Mucosa of descending colon (tissue), 3 donors: Measurements from ENCODE around the gene LSM5. TPM values are rescaled to one million over a fixed set of nuclear protein-coding genes. Genes with fewer than 3 reads are reported as not detected.
"Not testable (repeated sequence)": the region's sequence is repeated elsewhere in the genome, so short reads cannot be mapped to it uniquely, and the experiment has no call there.

Experiments used
- ATAC-seq: fragments of 200-7000 bp; cut with Tn5 transposase; one replicate; pipeline ENCODE4 v1.9.1; 2020; ENCODE audit warnings: mild to moderate bottlenecking, moderate library complexity
- DNase-seq, 3 donors: peaks; one replicate each; pipeline ENCODE4 v3.0.0-alpha.2; 2020
- H3K36me3 ChIP-seq: fragments of 200-600 bp; one replicate; pipeline ENCODE4 v1.8.0; 2021; ENCODE audit warnings: low read depth, mild to moderate bottlenecking
- H3K4me1 ChIP-seq: fragments of 200-600 bp; one replicate; pipeline ENCODE4 v1.8.0; 2021; ENCODE audit warnings: low read depth, mild to moderate bottlenecking
- H3K4me3 ChIP-seq: fragments of 200-600 bp; one replicate; pipeline ENCODE4 v1.8.0; 2021; ENCODE audit warnings: mild to moderate bottlenecking
- H3K9me3 ChIP-seq: fragments of 200-600 bp; one replicate; pipeline ENCODE4 v1.8.0; 2021; ENCODE audit warnings: mild to moderate bottlenecking
- CTCF ChIP-seq: fragments of 200-600 bp; IDR thresholded peaks from one replicate; pipeline ENCODE4 v1.8.0; 2022; ENCODE audit warnings: antibody characterized with exemption, mild to moderate bottlenecking
- intact Hi-C, 2 donors: fragments of 100-400 bp; cut with DNase I in 1 of 2; cut with micrococcal nuclease in 1 of 2; formaldehyde crosslinking; loops; one replicate each; pipeline versions ENCODE4 v1.11.0 to v1.11.1; 2022; cut with DNase I, micrococcal nuclease
- total RNA-seq, 3 donors: library from RNA; stranded (reverse); fragmentation: NEBNext Ultra II Directional in 2 of 3; extraction: Animal tissue kit (Norgen Biotek cat#: 25700) in 2 of 3; gene quantifications; one replicate each; pipeline versions ENCODE4 v1.2.1 to v1.2.4, GENCODE V29; 2021 to 2023
- donor health status: DM: no; HTN: no; CAD: no; lungs with moderate emphysema.
- donor health status: DM: no; HTN: no; CAD: no.
- donor health status: DM: no; HTN: yes; CAD: no.

The LSM5 gene
- total RNA-seq, 3 donors from 2014 or later = 27.2 to 44.0 (median 30.2) TPM

GRCh38 chr7:32506266-32507054 is 16.3 kb upstream of the LSM5 start:
- H3K4me1 ChIP-seq = peaks cover 6% of the 10 kb centered on the region
- intact Hi-C loops = no loop called here
- TF ChIP-seq CTCF = no peak
- H3K36me3 ChIP-seq = no peaks in the 10 kb centered on the region
- H3K4me3 ChIP-seq = no peak overlapping the region
- H3K9me3 ChIP-seq = no peaks in the 10 kb centered on the region
- ATAC-seq (peak; percentile 40), DNase-seq (no peak)

- no peak for TF ChIP-seq CTCF
- DNase-seq (no peak), ATAC-seq (no peak)
- intact Hi-C loops = no loop called here
- no peaks in the 10 kb centered on the region for H3K9me3 ChIP-seq
- H3K36me3 ChIP-seq = no peaks in the 10 kb centered on the region
- no peak overlapping the region for H3K4me3 ChIP-seq
- H3K4me1 ChIP-seq = peaks cover 17% of the 10 kb centered on the region
Observed at GRCh38 chr7:32502728-32503127, 12.5 kb upstream of the LSM5 start.

GRCh38 chr7:32501522-32501921 is 11.3 kb upstream of the LSM5 start:
- Histone ChIP-seq H3K9me3 (no peaks in the 10 kb centered on the region), H3K36me3 (no peaks in the 10 kb centered on the region), H3K4me1 (peaks cover 21% of the 10 kb centered on the region), H3K4me3 (no peak overlapping the region)
- no peak for DNase-seq
- ATAC-seq = no peak
- intact Hi-C loops = no loop called here
- no peak for TF ChIP-seq CTCF

GRCh38 chr7:32500922-32501341 is 10.8 kb upstream of the LSM5 start:
- DNase-seq = no peak
- Histone ChIP-seq H3K4me3 (no peak overlapping the region), H3K9me3 (no peaks in the 10 kb centered on the region), H3K4me1 (peaks cover 25% of the 10 kb centered on the region), H3K36me3 (no peaks in the 10 kb centered on the region)
- ATAC-seq = peak; percentile 33
- intact Hi-C loops = no loop called here
- TF ChIP-seq CTCF = no peak

- intact Hi-C loops, H3K9me3 ChIP-seq, H3K4me3 ChIP-seq, ATAC-seq, DNase-seq, H3K36me3 ChIP-seq: not testable (repeated sequence)
- H3K4me1 ChIP-seq = peaks cover 25% of the 10 kb centered on the region
Observed at GRCh38 chr7:32500216-32500615, 10.0 kb upstream of the LSM5 start.

GRCh38 chr7:32499755-32500154 is 9.6 kb upstream of the LSM5 start:
- H3K4me3 ChIP-seq, DNase-seq, H3K36me3 ChIP-seq, intact Hi-C loops, H3K9me3 ChIP-seq, ATAC-seq: not testable (repeated sequence)
- H3K4me1 ChIP-seq = peaks cover 25% of the 10 kb centered on the region
